Mesenchymal stem cell (in vitro differentiated cells and primary cell): ENCODE data around the gene LRRIQ1.
"Not testable (repeated sequence)": the region's sequence is repeated elsewhere in the genome, so short reads cannot be mapped to it uniquely, and the experiment has no call there.

Experiments
- DNase-seq: peaks from one replicate; pipeline ENCODE4 v3.0.0-alpha.2; 2013
- H2AFZ ChIP-seq: one replicate; pipeline ENCODE4 v1.6.1; 2013; ENCODE audit warnings: low read depth, mild to moderate bottlenecking, control low read depth, inconsistent platforms, low read length, moderate library complexity
- H2AK5ac ChIP-seq: 2 replicates; pipeline ENCODE4 v1.6.1; 2013; ENCODE audit warnings: low read length, moderate library complexity, mild to moderate bottlenecking, inconsistent platforms; ENCODE audit not compliant: severe bottlenecking
- H2BK120ac ChIP-seq: one replicate; pipeline ENCODE4 v1.6.1; 2013; ENCODE audit warnings: low read depth, mild to moderate bottlenecking, inconsistent platforms, low read length, moderate library complexity
- H2BK12ac ChIP-seq, 2 experiments: one replicate each; pipeline ENCODE4 v1.6.1; 2013; ENCODE audit warnings: inconsistent platforms in 2 of 2, low read length in 2 of 2, mild to moderate bottlenecking in 2 of 2, moderate library complexity in 2 of 2, control low read depth in 1 of 2
- H2BK15ac ChIP-seq: one replicate; pipeline ENCODE4 v1.6.1; 2013; ENCODE audit warnings: mild to moderate bottlenecking, low read depth, inconsistent platforms; ENCODE audit not compliant: poor library complexity, severe bottlenecking
- H2BK5ac ChIP-seq: 2 replicates; pipeline ENCODE4 v1.6.1; 2013; ENCODE audit warnings: low read depth, mild to moderate bottlenecking, low read length, control low read depth, inconsistent platforms; ENCODE audit not compliant: poor library complexity, severe bottlenecking
- H3K14ac ChIP-seq, 2 experiments: one replicate each; pipeline ENCODE4 v1.6.1; 2013; ENCODE audit warnings: inconsistent platforms in 2 of 2, low read length in 2 of 2, control low read depth in 1 of 2, mild to moderate bottlenecking in 1 of 2, moderate library complexity in 1 of 2
- H3K18ac ChIP-seq, 2 experiments: one replicate each; pipeline ENCODE4 v1.6.1; 2013; ENCODE audit warnings: inconsistent platforms in 2 of 2, low read length in 2 of 2, control low read depth in 1 of 2, low read depth in 1 of 2, mild to moderate bottlenecking in 1 of 2
- H3K23ac ChIP-seq, 2 experiments: one replicate each; pipeline ENCODE4 v1.6.1; 2013; ENCODE audit warnings: inconsistent platforms in 2 of 2, low read length in 2 of 2, mild to moderate bottlenecking in 2 of 2, moderate library complexity in 2 of 2, control low read depth in 1 of 2
- H3K27ac ChIP-seq: 2 replicates; pipeline ENCODE4 v1.5.1; 2013; ENCODE audit warnings: mild to moderate bottlenecking, moderate library complexity, low read length, control low read depth, inconsistent platforms; ENCODE audit not compliant: poor library complexity, severe bottlenecking
- H3K27me3 ChIP-seq, 2 experiments: 2 replicates each; pipeline versions ENCODE4 v1.6.1 to v1.7.0; 2013; ENCODE audit warnings: low read length in 2 of 2, mild to moderate bottlenecking in 2 of 2, moderate library complexity in 2 of 2, control low read depth in 1 of 2, inconsistent platforms in 1 of 2; ENCODE audit not compliant: control insufficient read depth in 1 of 2, insufficient read depth in 1 of 2
- H3K36me3 ChIP-seq, 2 experiments: 2 replicates each; pipeline versions ENCODE4 v1.6.1 to v1.7.0; 2013; ENCODE audit warnings: low read length in 2 of 2, control low read depth in 1 of 2, inconsistent platforms in 1 of 2, low read depth in 1 of 2, mild to moderate bottlenecking in 1 of 2; ENCODE audit not compliant: insufficient read depth in 2 of 2, control insufficient read depth in 1 of 2
- H3K4ac ChIP-seq, 2 experiments: one replicate each; pipeline ENCODE4 v1.6.1; 2013; ENCODE audit warnings: inconsistent platforms in 2 of 2, low read length in 2 of 2, mild to moderate bottlenecking in 2 of 2, moderate library complexity in 2 of 2, control low read depth in 1 of 2, low read depth in 1 of 2
- H3K4me1 ChIP-seq: 2 replicates; pipeline ENCODE4 v1.6.1; 2013; ENCODE audit warnings: low read depth, low read length, control low read depth; ENCODE audit not compliant: control insufficient read depth, insufficient read depth
- H3K4me2 ChIP-seq: 2 replicates; pipeline ENCODE4 v1.6.1; 2013; ENCODE audit warnings: low read length, mild to moderate bottlenecking, inconsistent platforms; ENCODE audit not compliant: poor library complexity, severe bottlenecking
- H3K4me3 ChIP-seq, 2 experiments: 2 replicates each; pipeline versions ENCODE4 v1.5.1 to v1.7.0; 2013; ENCODE audit warnings: low read length in 2 of 2, mild to moderate bottlenecking in 2 of 2, control low read depth in 1 of 2, low read depth in 1 of 2; ENCODE audit not compliant: insufficient read depth in 1 of 2
- H3K79me1 ChIP-seq: replicated peaks from 2 replicates; pipeline ENCODE4 v1.6.1; 2013; ENCODE audit warnings: mild to moderate bottlenecking, control low read depth, low read length, inconsistent platforms; ENCODE audit not compliant: poor library complexity, severe bottlenecking
- H3K9ac ChIP-seq: 2 replicates; pipeline ENCODE4 v1.7.0; 2013; ENCODE audit warnings: mild to moderate bottlenecking, low read length, moderate library complexity
- H3K9me3 ChIP-seq: 2 replicates; pipeline ENCODE4 v1.7.0; 2013; ENCODE audit warnings: mild to moderate bottlenecking, low read length; ENCODE audit not compliant: control insufficient read depth
- H4K8ac ChIP-seq: one replicate; pipeline ENCODE4 v1.6.1; 2013; ENCODE audit warnings: inconsistent platforms, mild to moderate bottlenecking, low read length, moderate library complexity
- H4K91ac ChIP-seq: one replicate; pipeline ENCODE4 v1.6.1; 2013; ENCODE audit warnings: mild to moderate bottlenecking, low read length, inconsistent platforms
- WGBS: methylation state at CpG from one replicate; pipeline ENCODE4 v1.1.7; 2013; ENCODE audit warnings: mixed read lengths; 5-methylcytosine and 5-hydroxymethylcytosine counted together

LRRIQ1 gene

DNA sequence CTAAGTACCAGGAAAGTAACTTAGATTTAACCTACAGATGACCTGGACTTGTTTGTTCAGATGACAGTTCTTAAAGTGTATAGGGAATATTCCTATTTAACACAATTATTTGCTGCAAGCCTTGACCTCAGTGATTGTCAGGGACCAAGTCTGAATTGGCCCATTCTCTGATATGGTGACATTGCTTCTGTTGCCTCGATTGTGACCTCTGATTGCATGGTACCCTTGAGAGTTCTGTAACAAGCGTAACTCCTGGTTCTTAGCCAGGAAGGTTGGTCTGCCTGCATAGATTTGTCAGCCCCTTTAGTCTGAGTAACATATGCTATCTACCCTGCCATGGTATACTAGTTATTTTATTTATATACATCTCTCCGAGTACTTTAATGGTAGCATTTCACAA lies 150.1 kb downstream of the LRRIQ1 start:
- Histone ChIP-seq H2BK120ac (no peak overlapping the region), H3K4me1 (no peaks in the 10 kb centered on the region), H3K79me1 (no peaks in the 10 kb centered on the region), H3K18ac (no peak overlapping the region), H3K4ac (no peak overlapping the region), H4K8ac (no peak overlapping the region), H3K4me2 (no peak overlapping the region), H3K14ac (no peak overlapping the region), H3K9me3 (no peaks in the 10 kb centered on the region), H2BK5ac (no peak overlapping the region), H2BK12ac (no peak overlapping the region), H4K91ac (no peak overlapping the region), H3K27me3 (no peaks in the 10 kb centered on the region), H3K23ac (no peak overlapping the region), H2AFZ (no peak overlapping the region), H3K4me3 (no peak overlapping the region), H2AK5ac (no peak overlapping the region), H3K36me3 (no peaks in the 10 kb centered on the region), H2BK15ac (no peak overlapping the region), H3K27ac (no peak overlapping the region), H3K9ac (no peak overlapping the region)
- no peak for DNase-seq
- WGBS: 87% methylated on average over 2 of the region's 3 CpGs

DNA sequence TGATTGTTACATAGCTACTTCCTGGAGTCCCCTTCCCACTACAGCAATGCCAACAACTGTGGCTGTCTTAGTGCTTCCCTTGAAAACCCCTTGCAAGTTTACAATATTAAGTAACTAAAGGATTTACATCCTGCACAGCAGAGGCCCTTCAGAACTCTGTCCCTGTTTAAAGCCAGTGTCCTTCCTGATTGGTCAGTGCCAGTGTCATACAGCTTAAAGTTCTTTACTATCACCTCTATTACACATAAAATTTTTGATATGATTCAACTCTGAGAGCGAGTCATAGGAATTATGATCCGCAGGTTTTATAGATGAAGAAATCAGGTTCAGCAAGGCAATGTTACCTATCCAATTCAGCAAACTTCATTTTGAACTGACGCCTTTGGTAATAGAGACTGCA lies 152.5 kb downstream of the LRRIQ1 start:
- Histone ChIP-seq H3K9ac (no peak overlapping the region), H3K4me1 (no peaks in the 10 kb centered on the region), H2BK15ac (no peak overlapping the region), H3K79me1 (no peaks in the 10 kb centered on the region), H2BK120ac (no peak overlapping the region), H3K18ac (no peak overlapping the region), H3K14ac (no peak overlapping the region), H2BK12ac (no peak overlapping the region), H3K4me2 (no peak overlapping the region), H3K23ac (no peak overlapping the region), H4K8ac (no peak overlapping the region), H2AK5ac (no peak overlapping the region), H3K4me3 (no peak overlapping the region), H4K91ac (no peak overlapping the region), H2AFZ (no peak overlapping the region), H3K27me3 (no peaks in the 10 kb centered on the region), H2BK5ac (no peak overlapping the region), H3K27ac (no peak overlapping the region), H3K36me3 (no peaks in the 10 kb centered on the region), H3K4ac (no peak overlapping the region), H3K9me3 (no peaks in the 10 kb centered on the region)
- no peak for DNase-seq
- WGBS: 95% methylated on average over 3 of the region's 3 CpGs

DNA sequence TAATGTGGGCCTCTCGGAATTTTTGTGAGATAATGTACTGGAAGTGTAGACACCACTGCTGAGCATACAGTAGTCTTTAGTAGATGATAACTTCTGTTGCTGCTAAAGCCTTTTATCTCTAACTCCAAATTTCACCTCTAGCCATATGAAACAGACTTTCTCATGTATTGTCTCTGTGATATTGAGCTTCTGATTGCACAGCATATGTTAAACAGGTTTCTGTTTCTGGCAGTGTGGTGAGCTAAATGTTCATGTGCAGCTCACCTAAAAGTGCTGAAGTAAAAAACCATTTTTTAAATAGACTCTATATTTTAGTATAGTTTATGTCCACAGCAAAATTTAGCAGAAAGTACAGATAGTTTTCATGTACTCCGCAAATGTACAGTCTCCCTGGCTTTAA lies 154.6 kb downstream of the LRRIQ1 start:
- Histone ChIP-seq H4K91ac (no peak overlapping the region), H2BK120ac (no peak overlapping the region), H3K18ac (no peak overlapping the region), H2BK15ac (no peak overlapping the region), H3K4me1 (no peaks in the 10 kb centered on the region), H3K27me3 (no peaks in the 10 kb centered on the region), H3K4me3 (no peak overlapping the region), H3K79me1 (no peaks in the 10 kb centered on the region), H2BK12ac (no peak overlapping the region), H4K8ac (no peak overlapping the region), H3K14ac (no peak overlapping the region), H2AFZ (no peak overlapping the region), H3K4ac (no peak overlapping the region), H3K9ac (no peak overlapping the region), H3K4me2 (no peak overlapping the region), H3K9me3 (no peaks in the 10 kb centered on the region), H2AK5ac (no peak overlapping the region), H2BK5ac (no peak overlapping the region), H3K36me3 (no peaks in the 10 kb centered on the region), H3K27ac (no peak overlapping the region), H3K23ac (no peak overlapping the region)
- 90% methylated on average over 1 of the region's 2 CpGs for WGBS
- no peak for DNase-seq

DNA sequence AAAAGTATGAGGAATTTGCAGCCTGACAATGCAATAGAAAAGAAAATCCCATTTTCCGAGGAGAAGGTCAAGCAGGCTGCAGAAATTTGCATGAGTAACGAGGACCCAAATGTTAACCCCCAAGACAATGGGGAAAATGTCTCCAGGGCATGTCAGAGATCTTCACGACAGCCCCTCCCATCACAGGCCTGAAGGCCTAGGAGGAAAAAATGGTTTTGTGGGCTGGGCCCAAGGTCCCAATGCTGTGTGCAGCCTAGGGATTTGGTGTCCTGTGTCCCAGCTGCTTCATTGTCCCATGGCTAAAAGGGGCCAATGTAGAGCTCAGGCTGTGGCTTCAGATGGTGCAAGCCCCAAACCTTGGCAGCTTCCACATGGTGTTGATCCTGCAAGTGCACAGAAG lies 167.7 kb downstream of the LRRIQ1 start:
- H3K4me2 ChIP-seq, DNase-seq, H4K8ac ChIP-seq, H2BK12ac ChIP-seq, H2BK5ac ChIP-seq, H4K91ac ChIP-seq, H3K4me3 ChIP-seq, H3K4me1 ChIP-seq, H3K27me3 ChIP-seq, H2BK120ac ChIP-seq, H3K36me3 ChIP-seq, H3K23ac ChIP-seq, H3K4ac ChIP-seq, H3K79me1 ChIP-seq, H2AK5ac ChIP-seq, H2AFZ ChIP-seq, H3K27ac ChIP-seq, H3K18ac ChIP-seq, H3K9ac ChIP-seq, H2BK15ac ChIP-seq, H3K14ac ChIP-seq: not testable (repeated sequence)
- WGBS: 74% methylated on average over 3 of the region's 3 CpGs
- H3K9me3 ChIP-seq: peaks cover 13% of the 10 kb centered on the region
